ENCODE results near the gene EIF4E1B. TPM values are rescaled to one million over a fixed set of nuclear protein-coding genes. Genes with fewer than 3 reads are reported as not detected.

Gene EIF4E1B
- total and polyA plus RNA-seq, 2 experiments from 2014 or later, result 0.17 TPM; not detected in 1

DNA sequence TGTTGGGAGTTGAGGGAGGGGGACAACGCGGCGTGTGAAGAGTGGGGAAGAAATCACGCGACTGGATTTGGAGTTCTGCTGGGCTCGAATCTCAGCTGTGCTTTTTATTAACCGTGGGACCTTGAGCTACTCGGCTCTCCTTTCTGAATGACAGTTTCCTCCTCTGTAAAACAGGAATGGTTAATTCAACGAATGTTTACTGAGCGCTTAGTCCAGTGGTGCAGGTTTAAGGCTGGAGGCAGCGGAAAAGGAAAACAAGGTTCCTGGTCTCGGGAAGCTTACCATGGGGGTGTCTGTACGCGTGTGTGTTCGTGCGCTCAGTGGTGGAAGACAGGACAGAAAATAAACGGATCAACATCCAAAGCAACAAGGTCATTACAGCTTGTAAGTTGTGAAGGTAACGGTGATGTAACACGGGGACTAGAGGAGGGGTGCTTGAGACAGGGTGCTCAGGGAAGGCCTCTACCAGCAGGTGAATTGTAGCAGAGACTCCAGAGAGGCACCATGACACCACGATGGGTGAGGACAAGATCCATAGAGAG lies 277 bp downstream of the EIF4E1B start:
- H3K4me1 Mint-ChIP-seq, result peaks cover 44% of the 10 kb centered on the region
- Histone ChIP-seq H4K20me1 (replicated peaks; ENCODE audit: insufficient read depth) (peaks cover 6% of the 10 kb centered on the region; the same call in 1 of the 2 replicates), H3K4me3 (peak overlapping the region; percentile 87), H2AFZ (peak overlapping the region; percentile 90), H3K4me1 (ENCODE audit: insufficient read depth) (peaks cover 20% of the 10 kb centered on the region), H3K4me2 (peak overlapping the region; percentile 97), H3F3A (replicated peaks; ENCODE audit: low read depth) (peaks cover 5% of the 10 kb centered on the region; the same call in 1 of the 2 replicates), H3K79me2 (replicated peaks; ENCODE audit: insufficient read depth) (no peaks in the 10 kb centered on the region), H3K9me2 (ENCODE audit: insufficient read depth) (no peaks in the 10 kb centered on the region), H3K36me3 (ENCODE audit: insufficient read depth) (no peaks in the 10 kb centered on the region), H3K27ac (ENCODE audit: low read depth) (no peak overlapping the region), H3K27me3 (ENCODE audit: insufficient read depth) (peaks cover 41% of the 10 kb centered on the region)
- no peak for DNase-seq (ENCODE audit: low spot score)
- peaks cover 7% of the 10 kb centered on the region; the same call in 2 of the 3 replicates for H3K9me3 Mint-ChIP-seq
- no peaks in the 10 kb centered on the region for H3K36me3 Mint-ChIP-seq (ENCODE audit: low read depth)
- TF ChIP-seq EZH2 (IDR thresholded peaks at IDR 0.05; ENCODE audit: low read depth, unreplicated experiment) (no peak), ZNF114 (CRISPR knock-in tag; IDR thresholded peaks at IDR 0.05) (no peak), EZH2phosphoT487 (IDR thresholded peaks at IDR 0.05; ENCODE audit: unreplicated experiment) (no peak), STAT1 (IDR thresholded peaks at IDR 0.05; ENCODE audit: unreplicated experiment) (no peak), JUNB (IDR thresholded peaks at IDR 0.05; ENCODE audit: unreplicated experiment) (no peak), POLR2AphosphoS5 (IDR thresholded peaks at IDR 0.05; ENCODE audit: low read depth) (no peak), NANOG (IDR thresholded peaks at IDR 0.05; ENCODE audit: borderline replicate concordance) (no peak), CREB1 (CRISPR knock-in tag; IDR thresholded peaks at IDR 0.05; ENCODE audit: low read depth) (no peak), ZNF331 (CRISPR knock-in tag; IDR thresholded peaks at IDR 0.05; ENCODE audit: low read depth) (no peak)
- TF ChIP-seq, protein P1, sequence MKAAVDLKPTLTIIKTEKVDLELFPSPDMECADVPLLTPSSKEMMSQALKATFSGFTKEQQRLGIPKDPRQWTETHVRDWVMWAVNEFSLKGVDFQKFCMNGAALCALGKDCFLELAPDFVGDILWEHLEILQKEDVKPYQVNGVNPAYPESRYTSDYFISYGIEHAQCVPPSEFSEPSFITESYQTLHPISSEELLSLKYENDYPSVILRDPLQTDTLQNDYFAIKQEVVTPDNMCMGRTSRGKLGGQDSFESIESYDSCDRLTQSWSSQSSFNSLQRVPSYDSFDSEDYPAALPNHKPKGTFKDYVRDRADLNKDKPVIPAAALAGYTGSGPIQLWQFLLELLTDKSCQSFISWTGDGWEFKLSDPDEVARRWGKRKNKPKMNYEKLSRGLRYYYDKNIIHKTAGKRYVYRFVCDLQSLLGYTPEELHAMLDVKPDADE (IDR thresholded peaks at IDR 0.05), result no peak
- TF ChIP-seq, protein P2, sequence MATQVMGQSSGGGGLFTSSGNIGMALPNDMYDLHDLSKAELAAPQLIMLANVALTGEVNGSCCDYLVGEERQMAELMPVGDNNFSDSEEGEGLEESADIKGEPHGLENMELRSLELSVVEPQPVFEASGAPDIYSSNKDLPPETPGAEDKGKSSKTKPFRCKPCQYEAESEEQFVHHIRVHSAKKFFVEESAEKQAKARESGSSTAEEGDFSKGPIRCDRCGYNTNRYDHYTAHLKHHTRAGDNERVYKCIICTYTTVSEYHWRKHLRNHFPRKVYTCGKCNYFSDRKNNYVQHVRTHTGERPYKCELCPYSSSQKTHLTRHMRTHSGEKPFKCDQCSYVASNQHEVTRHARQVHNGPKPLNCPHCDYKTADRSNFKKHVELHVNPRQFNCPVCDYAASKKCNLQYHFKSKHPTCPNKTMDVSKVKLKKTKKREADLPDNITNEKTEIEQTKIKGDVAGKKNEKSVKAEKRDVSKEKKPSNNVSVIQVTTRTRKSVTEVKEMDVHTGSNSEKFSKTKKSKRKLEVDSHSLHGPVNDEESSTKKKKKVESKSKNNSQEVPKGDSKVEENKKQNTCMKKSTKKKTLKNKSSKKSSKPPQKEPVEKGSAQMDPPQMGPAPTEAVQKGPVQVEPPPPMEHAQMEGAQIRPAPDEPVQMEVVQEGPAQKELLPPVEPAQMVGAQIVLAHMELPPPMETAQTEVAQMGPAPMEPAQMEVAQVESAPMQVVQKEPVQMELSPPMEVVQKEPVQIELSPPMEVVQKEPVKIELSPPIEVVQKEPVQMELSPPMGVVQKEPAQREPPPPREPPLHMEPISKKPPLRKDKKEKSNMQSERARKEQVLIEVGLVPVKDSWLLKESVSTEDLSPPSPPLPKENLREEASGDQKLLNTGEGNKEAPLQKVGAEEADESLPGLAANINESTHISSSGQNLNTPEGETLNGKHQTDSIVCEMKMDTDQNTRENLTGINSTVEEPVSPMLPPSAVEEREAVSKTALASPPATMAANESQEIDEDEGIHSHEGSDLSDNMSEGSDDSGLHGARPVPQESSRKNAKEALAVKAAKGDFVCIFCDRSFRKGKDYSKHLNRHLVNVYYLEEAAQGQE (IDR thresholded peaks at IDR 0.05; ENCODE audit: unreplicated experiment), result no peak
- no peak; the same call in none of the 3 replicates for ATAC-seq
- peak overlapping the region; percentile 73 for H3K4me3 Mint-ChIP-seq
- H3K27ac Mint-ChIP-seq, result no peak overlapping the region
- peaks cover 50% of the 10 kb centered on the region for H3K27me3 Mint-ChIP-seq (ENCODE audit: insufficient read depth, low read depth, poor library complexity)
